SH-SY5Y (cell line): ENCODE data around the gene MLXIPL.

Source experiments
- GATA2 ChIP-seq: IDR thresholded peaks from 2 replicates; pipeline ENCODE4 v1.6.1; 2011; ENCODE audit warnings: mild to moderate bottlenecking, low read depth, low read length
- GATA3 ChIP-seq: IDR thresholded peaks from 2 replicates; pipeline ENCODE4 v1.6.1; 2011; ENCODE audit warnings: low read depth, mild to moderate bottlenecking, low read length, moderate library complexity

- TF ChIP-seq GATA2 (no peak), GATA3 (no peak)
These were observed 68.8 kb downstream of the MLXIPL start for GRCh38 chr7:73555411-73555982.
